KOPT-K1 (cell line): ENCODE measurements around the gene CCDC57.
"Not testable (repeated sequence)": the region's sequence is repeated elsewhere in the genome, so short reads cannot be mapped to it uniquely, and the experiment has no call there.

ENCODE experiments used
- H3K27ac ChIP-seq: fragments of 200-600 bp; sonication (generic); 2 replicates; pipeline ENCODE4 v1.5.1; 2016; ENCODE audit warnings: antibody characterized with exemption, mild to moderate bottlenecking, low read depth, low read length; ENCODE audit not compliant: poor library complexity, severe bottlenecking
- H3K36me3 ChIP-seq: fragments of 200-600 bp; sonication (generic); 2 replicates; pipeline ENCODE4 v1.5.1; 2017; ENCODE audit warnings: antibody characterized with exemption, mild to moderate bottlenecking, low read length, moderate library complexity; ENCODE audit not compliant: insufficient read depth
- H3K9me3 ChIP-seq: fragments of 200-600 bp; sonication (generic); 2 replicates; pipeline ENCODE4 v1.5.1; 2017; ENCODE audit warnings: antibody characterized with exemption, low read length, mild to moderate bottlenecking; ENCODE audit not compliant: insufficient read depth, poor library complexity, severe bottlenecking

Gene CCDC57

GRCh38 chr17:82154881-82155331 lies 57.7 kb downstream of the CCDC57 start:
- Histone ChIP-seq H3K27ac (no peak overlapping the region), H3K36me3 (peaks cover 11% of the 10 kb centered on the region; the same call in 1 of the 2 replicates), H3K9me3 (no peaks in the 10 kb centered on the region)

- H3K9me3 ChIP-seq, result no peaks in the 10 kb centered on the region
- no peak overlapping the region for H3K27ac ChIP-seq
- H3K36me3 ChIP-seq, result peaks cover 1% of the 10 kb centered on the region; the same call in 1 of the 2 replicates
These were observed 58.8 kb downstream of the CCDC57 start for GRCh38 chr17:82153745-82154375.

DNA sequence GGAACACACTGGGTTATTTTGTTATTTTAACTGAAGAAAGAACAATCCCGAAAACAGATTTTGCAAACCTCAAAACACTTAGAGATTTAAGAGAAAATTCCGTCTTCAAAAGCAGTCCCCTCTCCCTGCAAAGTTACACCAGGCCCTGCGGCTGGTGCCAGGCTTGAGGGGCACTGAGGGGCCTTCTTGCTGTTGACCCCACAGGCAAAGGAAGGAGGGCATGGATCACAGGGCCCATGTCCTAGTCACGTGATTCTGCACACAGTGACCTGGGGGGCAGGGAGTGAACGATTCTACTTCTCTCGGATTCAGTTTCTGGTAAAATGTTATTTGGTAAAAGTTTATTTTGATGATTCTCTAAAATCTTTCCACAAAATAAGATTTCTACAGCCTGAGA lies 59.3 kb downstream of the CCDC57 start:
- no peak overlapping the region for H3K27ac ChIP-seq
- no peaks in the 10 kb centered on the region for H3K9me3 ChIP-seq
- H3K36me3 ChIP-seq, result no peaks in the 10 kb centered on the region; the same call in 1 of the 2 replicates

- Histone ChIP-seq H3K36me3 (no peaks in the 10 kb centered on the region; the same call in 1 of the 2 replicates), H3K9me3 (no peaks in the 10 kb centered on the region), H3K27ac (no peak overlapping the region)
These were observed 59.9 kb downstream of the CCDC57 start for GRCh38 chr17:82152556-82153294.

GRCh38 chr17:82152114-82152513 lies 60.5 kb downstream of the CCDC57 start:
- Histone ChIP-seq H3K36me3 (no peaks in the 10 kb centered on the region; the same call in 1 of the 2 replicates), H3K9me3 (no peaks in the 10 kb centered on the region), H3K27ac (no peak overlapping the region)

- Histone ChIP-seq H3K27ac (no peak overlapping the region), H3K36me3 (no peaks in the 10 kb centered on the region; the same call in 1 of the 2 replicates), H3K9me3 (no peaks in the 10 kb centered on the region)
These were observed 61.3 kb downstream of the CCDC57 start for GRCh38 chr17:82151106-82151957.

GRCh38 chr17:82149401-82150099 lies 63.1 kb downstream of the CCDC57 start:
- H3K27ac ChIP-seq, result no peak overlapping the region
- no peaks in the 10 kb centered on the region; the same call in 1 of the 2 replicates for H3K36me3 ChIP-seq
- no peaks in the 10 kb centered on the region for H3K9me3 ChIP-seq

DNA sequence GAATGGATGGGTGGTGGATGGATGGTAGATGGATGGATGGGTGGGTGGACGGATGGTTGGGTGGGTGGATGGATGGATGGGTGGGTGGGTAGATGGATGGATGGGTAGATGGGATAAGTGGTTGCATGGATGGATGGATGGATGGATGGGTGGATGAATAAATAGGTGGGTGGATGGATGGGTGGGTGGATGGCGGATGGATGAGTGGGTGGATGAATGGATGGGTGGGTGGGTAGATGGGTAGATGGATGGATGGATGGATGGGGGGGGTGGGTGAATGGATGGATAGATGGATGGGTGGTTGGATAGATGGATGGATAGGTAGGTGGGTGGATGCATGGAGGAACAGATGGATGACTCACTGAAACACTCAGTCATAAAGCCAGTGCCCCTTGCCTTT lies 63.6 kb downstream of the CCDC57 start:
- Histone ChIP-seq H3K36me3 (no peaks in the 10 kb centered on the region), H3K27ac (no peak overlapping the region), H3K9me3 (no peaks in the 10 kb centered on the region)

DNA sequence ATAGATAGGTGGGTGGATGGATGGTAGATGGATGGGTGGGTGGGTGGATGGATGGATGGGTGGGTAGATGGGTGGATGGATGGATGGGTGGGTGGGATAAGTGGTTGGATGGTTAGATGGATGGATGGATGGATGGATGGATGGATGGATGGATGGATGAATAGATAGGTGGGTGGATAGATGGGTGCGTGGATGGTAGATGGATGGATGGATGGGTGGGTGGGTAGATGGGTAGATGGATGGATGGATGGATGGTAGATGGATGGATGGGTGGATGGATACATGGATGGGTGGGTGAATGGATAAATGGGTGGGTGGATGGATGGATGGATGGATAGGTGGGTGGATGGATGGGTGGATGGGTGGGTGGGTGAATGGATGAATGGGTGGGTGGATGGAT lies 64.6 kb downstream of the CCDC57 start:
- Histone ChIP-seq H3K27ac (no peak overlapping the region), H3K36me3 (no peaks in the 10 kb centered on the region), H3K9me3 (no peaks in the 10 kb centered on the region)

DNA sequence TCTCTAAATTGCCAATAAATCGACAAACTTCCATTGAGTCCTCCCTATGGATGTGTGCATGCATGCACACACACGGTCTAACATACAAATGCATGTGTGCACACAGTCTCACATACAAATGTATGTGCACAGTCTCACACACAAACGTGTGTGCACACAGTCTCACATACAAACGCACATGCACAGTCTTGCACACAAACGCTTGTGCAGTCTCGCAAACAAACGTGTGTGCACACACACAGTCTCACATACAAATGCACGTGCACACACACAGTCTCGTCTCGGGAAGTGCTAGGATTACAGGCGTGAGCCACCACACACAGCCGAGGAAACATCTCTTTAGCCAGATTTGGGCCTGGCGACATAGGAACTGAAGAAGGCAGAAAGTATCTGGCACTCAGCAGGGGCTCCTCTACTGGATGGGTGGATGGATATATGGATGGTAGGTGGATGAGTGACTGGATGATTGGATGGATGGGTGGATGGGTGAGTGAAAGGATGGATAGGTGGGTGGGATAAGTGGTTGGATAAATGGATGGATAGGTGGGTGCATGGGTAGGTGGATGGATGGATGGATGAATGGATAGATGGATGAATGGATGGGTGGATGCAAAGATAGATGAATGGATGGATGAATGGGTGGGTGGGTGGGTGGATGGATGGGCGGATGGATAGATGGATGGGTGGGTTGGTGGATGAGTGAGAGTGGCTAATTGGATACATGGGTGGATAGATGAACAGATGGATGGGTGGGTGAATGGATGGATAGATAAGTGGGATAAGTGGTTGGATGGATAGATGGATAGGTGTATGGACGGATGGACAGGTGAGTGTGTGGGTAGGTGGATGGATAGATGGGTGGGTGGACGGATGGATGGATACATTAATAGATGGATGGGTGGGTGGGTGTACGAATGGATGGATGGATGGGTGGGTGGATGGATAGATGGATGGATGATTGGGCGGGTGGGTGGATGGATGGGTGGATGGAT lies 65.7 kb downstream of the CCDC57 start:
- Histone ChIP-seq H3K27ac (no peak overlapping the region), H3K9me3 (no peaks in the 10 kb centered on the region), H3K36me3 (no peaks in the 10 kb centered on the region)

DNA sequence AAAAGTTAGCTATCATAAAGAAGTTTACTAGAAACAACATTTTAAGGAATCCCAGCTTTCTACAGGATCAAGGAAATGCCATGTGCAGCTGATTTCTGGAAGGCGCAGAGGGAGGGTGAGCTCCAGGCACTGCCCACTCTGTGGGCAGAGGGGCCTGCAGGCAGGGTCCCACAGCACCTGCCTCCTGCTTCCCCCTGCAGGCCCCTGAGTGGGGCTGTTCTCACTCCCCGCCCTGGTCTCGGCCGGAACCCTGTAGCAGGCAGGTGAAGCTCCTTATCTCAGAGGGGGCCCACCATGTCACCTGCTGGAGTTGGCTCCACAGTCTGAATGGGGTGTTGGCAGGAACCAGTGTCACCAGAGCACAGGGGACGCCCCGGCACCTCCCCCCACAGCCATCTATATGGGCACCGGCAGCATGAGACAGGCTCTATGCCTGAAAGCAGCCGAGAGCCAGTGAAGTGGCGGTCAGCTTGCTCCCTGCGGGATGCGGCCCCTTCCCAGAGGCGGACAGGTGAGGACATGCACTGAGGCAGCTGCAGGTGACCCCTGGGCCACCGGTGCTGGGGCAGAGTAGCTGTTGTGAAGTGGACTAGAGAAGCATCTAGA lies 67.0 kb downstream of the CCDC57 start:
- no peaks in the 10 kb centered on the region for H3K9me3 ChIP-seq
- H3K36me3 ChIP-seq, result no peaks in the 10 kb centered on the region
- no peak overlapping the region for H3K27ac ChIP-seq

DNA sequence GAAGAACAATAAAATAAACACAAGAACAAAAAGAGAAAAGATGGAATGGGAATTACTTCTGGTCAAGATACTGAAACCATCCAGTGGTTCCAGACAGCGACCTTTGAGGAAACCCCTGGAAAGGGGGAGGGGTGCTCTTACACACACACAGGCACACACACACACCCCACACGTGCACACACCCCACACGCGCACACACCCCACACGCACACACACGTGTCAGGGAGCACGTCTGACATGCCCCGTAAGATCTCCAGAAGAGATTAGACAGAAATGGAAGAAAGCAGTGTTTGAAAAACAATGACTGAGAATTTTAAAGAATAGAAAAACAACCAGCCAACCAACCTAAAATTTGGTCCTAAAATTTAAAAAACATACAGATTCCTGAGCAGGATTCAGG lies 69.3 kb downstream of the CCDC57 start:
- H3K9me3 ChIP-seq, result no peaks in the 10 kb centered on the region
- no peaks in the 10 kb centered on the region for H3K36me3 ChIP-seq
- no peak overlapping the region for H3K27ac ChIP-seq

DNA sequence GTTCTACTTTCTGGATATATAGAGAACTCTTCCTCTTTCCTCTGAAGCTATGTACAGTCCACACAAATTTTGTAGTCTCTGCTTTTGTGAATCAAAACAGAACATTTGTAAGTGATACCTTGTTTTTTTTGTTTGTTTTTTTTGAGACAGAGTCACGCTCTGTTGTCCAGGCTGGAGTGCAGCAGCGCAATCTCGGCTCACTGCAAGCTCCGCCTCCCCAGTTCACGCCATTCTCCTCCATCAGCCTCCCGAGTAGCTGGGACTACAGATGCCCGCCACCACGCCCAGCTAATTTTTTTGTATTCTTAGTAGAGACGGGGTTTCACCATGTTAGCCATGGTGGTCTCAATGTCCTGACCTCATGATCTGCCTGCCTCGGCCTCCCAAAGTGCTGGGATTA lies 72.7 kb downstream of the CCDC57 start:
- not testable (repeated sequence) for H3K9me3 ChIP-seq, H3K27ac ChIP-seq, H3K36me3 ChIP-seq
